ENCODE data around the gene RAB7B.

DNA sequence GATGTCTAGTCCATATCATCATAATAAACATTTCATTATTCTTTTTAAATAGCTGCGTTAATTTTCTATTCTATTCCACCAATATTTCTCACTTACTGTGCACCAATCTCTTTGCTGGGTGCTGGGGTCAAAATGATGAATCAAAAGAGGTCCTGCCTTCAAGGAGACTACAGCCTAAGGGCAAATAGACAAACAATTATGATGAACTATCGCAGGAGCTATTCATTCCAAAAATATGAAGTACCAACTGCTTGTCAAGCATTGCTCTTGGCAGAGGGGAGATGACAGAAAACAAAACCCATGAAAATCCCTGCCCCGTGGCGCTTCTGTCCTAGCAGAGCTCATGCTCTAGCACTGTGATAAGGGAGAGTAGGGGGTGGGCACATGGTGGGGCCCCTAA, 31.1 kb downstream of the RAB7B start:
- TF ChIP-seq, protein P1, sequence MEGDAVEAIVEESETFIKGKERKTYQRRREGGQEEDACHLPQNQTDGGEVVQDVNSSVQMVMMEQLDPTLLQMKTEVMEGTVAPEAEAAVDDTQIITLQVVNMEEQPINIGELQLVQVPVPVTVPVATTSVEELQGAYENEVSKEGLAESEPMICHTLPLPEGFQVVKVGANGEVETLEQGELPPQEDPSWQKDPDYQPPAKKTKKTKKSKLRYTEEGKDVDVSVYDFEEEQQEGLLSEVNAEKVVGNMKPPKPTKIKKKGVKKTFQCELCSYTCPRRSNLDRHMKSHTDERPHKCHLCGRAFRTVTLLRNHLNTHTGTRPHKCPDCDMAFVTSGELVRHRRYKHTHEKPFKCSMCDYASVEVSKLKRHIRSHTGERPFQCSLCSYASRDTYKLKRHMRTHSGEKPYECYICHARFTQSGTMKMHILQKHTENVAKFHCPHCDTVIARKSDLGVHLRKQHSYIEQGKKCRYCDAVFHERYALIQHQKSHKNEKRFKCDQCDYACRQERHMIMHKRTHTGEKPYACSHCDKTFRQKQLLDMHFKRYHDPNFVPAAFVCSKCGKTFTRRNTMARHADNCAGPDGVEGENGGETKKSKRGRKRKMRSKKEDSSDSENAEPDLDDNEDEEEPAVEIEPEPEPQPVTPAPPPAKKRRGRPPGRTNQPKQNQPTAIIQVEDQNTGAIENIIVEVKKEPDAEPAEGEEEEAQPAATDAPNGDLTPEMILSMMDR (IDR thresholded peaks at IDR 0.05) = no peak
- no peak for TF ChIP-seq POLR2A (IDR thresholded peaks at IDR 0.05)

Measured in lower leg skin (tissue), 3 donors.